HepG2 (cell line): ENCODE data around the gene MYO10. TPM values are rescaled to one million over a fixed set of nuclear protein-coding genes. Genes with fewer than 3 reads are reported as not detected.

Source experiments
- ATAC-seq: fragments of 200-7000 bp; cut with Tn5 transposase; 3 replicates; pipeline ENCODE4 v1.9.1; 2020; ENCODE audit warnings: mild to moderate bottlenecking, moderate library complexity
- BruUV-seq: library from RNA; stranded (reverse); fragments of 400-500 nt; replicated peaks from 2 replicates; lab custom pipeline; 2021; lab: Mats Ljungman, UMichigan
- CTCF ChIA-PET: fragments of 300-600 bp; formaldehyde crosslinking; extraction: SDS; loops from one replicate; lab custom pipeline; 2021; ENCODE audit warnings: low total read pairs, inconsistent platforms, low intra/inter-chr PET ratio; lab: Yijun Ruan, JAX
- POLR2A ChIA-PET: fragments of 350-600 bp; sonication (Branson Sonifier 250); formaldehyde crosslinking; loops from one replicate; lab custom pipeline; 2020; ENCODE audit warnings: antibody characterized with exemption, inconsistent platforms; lab: Yijun Ruan, JAX
- DNase-seq: peaks from one replicate; pipeline ENCODE4 v3.0.0-alpha.2; 2015; ENCODE audit warnings: low spot score
- FAIRE-seq: peaks from 3 replicates; lab custom pipeline; 2011; peaks lifted over from hg19 to GRCh38; lab: Jason Lieb, UNC
- H2AFZ ChIP-seq: one replicate; pipeline ENCODE4 v1.6.1; 2011; ENCODE audit warnings: low read length, inconsistent platforms
- H3K27ac ChIP-seq: fragments of 300-600 bp; 3 replicates; pipeline ENCODE4 v1.8.0; 2011; ENCODE audit warnings: mixed run types, mild to moderate bottlenecking, mixed read lengths, low read length, inconsistent platforms; ENCODE audit not compliant: insufficient read depth; ENCODE audit errors: extremely low read length
- H3K27me3 ChIP-seq, 2 experiments: fragments of 200-600 bp in 1 of 2; 2 replicates in 1 of 2; 3 replicates in 1 of 2; pipeline versions ENCODE4 v1.6.0 to v1.8.0; 2011; ENCODE audit warnings: low read length in 2 of 2, mild to moderate bottlenecking in 2 of 2, moderate library complexity in 2 of 2, inconsistent platforms in 1 of 2; ENCODE audit not compliant: insufficient read depth in 2 of 2, control insufficient read depth in 1 of 2
- H3K36me3 ChIP-seq, 2 experiments: fragments of 200-600 bp in 1 of 2; replicated peaks in 1 of 2; 2 replicates in 1 of 2; 3 replicates in 1 of 2; pipeline versions ENCODE4 v1.5.1 to v1.8.0; 2011; ENCODE audit warnings: low read length in 2 of 2, inconsistent platforms in 1 of 2; ENCODE audit not compliant: insufficient read depth in 2 of 2, control insufficient read depth in 1 of 2
- H3K4me1 ChIP-seq: 2 replicates; pipeline ENCODE4 v1.5.1; 2012; ENCODE audit warnings: low read length, inconsistent platforms; ENCODE audit not compliant: insufficient read depth
- H3K4me2 ChIP-seq: 2 replicates; pipeline ENCODE4 v1.6.0; 2011; ENCODE audit warnings: low read depth, low read length, inconsistent platforms
- H3K4me3 ChIP-seq, 3 experiments: fragments of 200-600 bp in 1 of 3; sonication (generic), shearing (Covaris generic) in 1 of 3; replicated peaks in 1 of 3; 2 replicates each; pipeline ENCODE4 v1.5.1; 2011 to 2016; ENCODE audit warnings: low read length in 3 of 3, inconsistent platforms in 2 of 3, low read depth in 2 of 3, mild to moderate bottlenecking in 2 of 3, control low read depth in 1 of 3, mixed read lengths in 1 of 3; ENCODE audit not compliant: insufficient read depth in 1 of 3
- H3K79me2 ChIP-seq: one replicate; pipeline ENCODE4 v1.6.1; 2011; ENCODE audit warnings: low read length, inconsistent platforms; ENCODE audit not compliant: insufficient read depth
- H3K9ac ChIP-seq: 2 replicates; pipeline ENCODE4 v1.6.0; 2011; ENCODE audit warnings: mild to moderate bottlenecking, low read depth, low read length, inconsistent platforms; ENCODE audit not compliant: insufficient read depth
- H3K9me3 ChIP-seq: 2 replicates; pipeline ENCODE4 v1.5.1; 2012; ENCODE audit warnings: mild to moderate bottlenecking, low read length
- H4K20me1 ChIP-seq: 2 replicates; pipeline ENCODE4 v1.6.0; 2011; ENCODE audit warnings: inconsistent platforms, mild to moderate bottlenecking, low read length, moderate library complexity; ENCODE audit not compliant: insufficient read depth
- CCAR2 ChIP-seq: fragments of 200-400 bp; formaldehyde crosslinking; optimal IDR thresholded peaks from 2 replicates; pipeline ENCODE3; 2018; ENCODE audit warnings: low read depth, mild to moderate bottlenecking, low read length, moderate library complexity
- MAFK ChIP-seq, 2 experiments: IDR thresholded peaks in 1 of 2; conservative IDR thresholded peaks in 1 of 2; 2 replicates each; pipeline ENCODE4 v1.6.1; 2011; ENCODE audit warnings: improper control_type of control experiment in 2 of 2, low read length in 2 of 2
- ZC3H4 ChIP-seq: sonication (generic); formaldehyde crosslinking; IDR thresholded peaks from 2 replicates; pipeline ENCODE4 v1.4.0; 2020; ENCODE audit warnings: missing genetic modification reagents, borderline replicate concordance
- WGBS: methylation state at CpG from one replicate; pipeline ENCODE4 v1.1.6; 2017; ENCODE audit warnings: low lambda C conversion rate; 5-methylcytosine and 5-hydroxymethylcytosine counted together
- in situ Hi-C: cut with HindIII; loops from 2 replicates; pipeline ENCODE4 v1.10.0; 2017; ENCODE audit warnings: low pct_unique_long_range_greater_than_20kb; ENCODE audit not compliant: extremely low pct_ligation_motif_present
- intact Hi-C: fragments of 100-400 bp; cut with micrococcal nuclease; formaldehyde crosslinking; loops from one replicate; pipeline ENCODE4 v1.10.0; 2022; ENCODE audit not compliant: unreplicated experiment
- polyA plus RNA-seq, 8 experiments: library from polyadenylated mRNA; depleted of rRNA in 3 of 8; stranded (reverse) in 7 of 8; unstranded in 1 of 8; fragments of >200 nt; fragmentation: Illumina TruSeq in 4 of 8; extraction: Trizol in 4 of 8; gene quantifications; 2 replicates each; pipeline versions ENCODE4 v1.2.1 to v1.2.3, GENCODE V29; 2011 to 2016; ENCODE audit warnings: low read depth in 4 of 8, missing spikeins in 1 of 8, mixed read lengths in 1 of 8; ENCODE audit not compliant: insufficient read depth in 1 of 8
- total RNA-seq, 5 experiments: library from RNA; depleted of rRNA; stranded (reverse); fragments of >200 nt; fragmentation: Illumina TruSeq; extraction: Trizol; gene quantifications; 2 replicates each; pipeline ENCODE4 v1.2.3, GENCODE V29; 2016; ENCODE audit warnings: low read depth in 1 of 5
- TF ChIP-seq, protein P1 (sequence below): sonication (generic); formaldehyde crosslinking; conservative IDR thresholded peaks from 2 replicates; pipeline ENCODE4 v1.4.0; 2020; ENCODE audit warnings: missing genetic modification reagents
- TF ChIP-seq, protein P2 (sequence below): IDR thresholded peaks from 2 replicates; pipeline ENCODE4 v1.6.1; 2016; ENCODE audit warnings: control low read depth
- TF ChIP-seq, protein P3 (sequence below): IDR thresholded peaks from 2 replicates; pipeline ENCODE4 v1.6.1; 2016; ENCODE audit warnings: low read depth, borderline replicate concordance

MYO10 gene
- total and polyA plus RNA-seq, 2 of the 13 experiments (the other 11 are each of a cell fraction or from before 2014, with no cell fraction given) = 4.5 to 14.0 TPM

GRCh38 chr5:16975950-16976624 is 40.0 kb upstream of the MYO10 start:
- no TSS peak for BruUV-seq
- TF ChIP-seq, protein P1, sequence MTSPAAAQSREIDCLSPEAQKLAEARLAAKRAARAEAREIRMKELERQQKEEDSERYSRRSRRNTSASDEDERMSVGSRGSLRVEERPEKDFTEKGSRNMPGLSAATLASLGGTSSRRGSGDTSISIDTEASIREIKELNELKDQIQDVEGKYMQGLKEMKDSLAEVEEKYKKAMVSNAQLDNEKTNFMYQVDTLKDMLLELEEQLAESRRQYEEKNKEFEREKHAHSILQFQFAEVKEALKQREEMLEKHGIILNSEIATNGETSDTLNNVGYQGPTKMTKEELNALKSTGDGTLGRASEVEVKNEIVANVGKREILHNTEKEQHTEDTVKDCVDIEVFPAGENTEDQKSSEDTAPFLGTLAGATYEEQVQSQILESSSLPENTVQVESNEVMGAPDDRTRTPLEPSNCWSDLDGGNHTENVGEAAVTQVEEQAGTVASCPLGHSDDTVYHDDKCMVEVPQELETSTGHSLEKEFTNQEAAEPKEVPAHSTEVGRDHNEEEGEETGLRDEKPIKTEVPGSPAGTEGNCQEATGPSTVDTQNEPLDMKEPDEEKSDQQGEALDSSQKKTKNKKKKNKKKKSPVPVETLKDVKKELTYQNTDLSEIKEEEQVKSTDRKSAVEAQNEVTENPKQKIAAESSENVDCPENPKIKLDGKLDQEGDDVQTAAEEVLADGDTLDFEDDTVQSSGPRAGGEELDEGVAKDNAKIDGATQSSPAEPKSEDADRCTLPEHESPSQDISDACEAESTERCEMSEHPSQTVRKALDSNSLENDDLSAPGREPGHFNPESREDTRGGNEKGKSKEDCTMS = no peak
- TF ChIP-seq, protein P2, sequence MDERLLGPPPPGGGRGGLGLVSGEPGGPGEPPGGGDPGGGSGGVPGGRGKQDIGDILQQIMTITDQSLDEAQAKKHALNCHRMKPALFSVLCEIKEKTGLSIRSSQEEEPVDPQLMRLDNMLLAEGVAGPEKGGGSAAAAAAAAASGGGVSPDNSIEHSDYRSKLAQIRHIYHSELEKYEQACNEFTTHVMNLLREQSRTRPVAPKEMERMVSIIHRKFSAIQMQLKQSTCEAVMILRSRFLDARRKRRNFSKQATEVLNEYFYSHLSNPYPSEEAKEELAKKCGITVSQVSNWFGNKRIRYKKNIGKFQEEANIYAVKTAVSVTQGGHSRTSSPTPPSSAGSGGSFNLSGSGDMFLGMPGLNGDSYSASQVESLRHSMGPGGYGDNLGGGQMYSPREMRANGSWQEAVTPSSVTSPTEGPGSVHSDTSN = no peak
- TF ChIP-seq ZC3H4 = no peak
- TF ChIP-seq, all 625 proteins: peak for 0
- no peak overlapping the region for H2AFZ ChIP-seq
- FAIRE-seq (no peak), DNase-seq (no peak), ATAC-seq (no peak)
- no peak overlapping the region for H3K4me3 ChIP-seq
- H3K9ac ChIP-seq = no peak overlapping the region
- no peaks in the 10 kb centered on the region for H3K9me3 ChIP-seq
- ChIA-PET CTCF (no interaction called here), POLR2A (no interaction called here)
- in situ Hi-C loops (no loop called here), intact Hi-C loops (no loop called here)
- no peaks in the 10 kb centered on the region for H3K79me2 ChIP-seq
- H4K20me1 ChIP-seq = no peaks in the 10 kb centered on the region
- no peak overlapping the region for H3K27ac ChIP-seq
- no peaks in the 10 kb centered on the region for H3K27me3 ChIP-seq
- H3K36me3 ChIP-seq = no peaks in the 10 kb centered on the region
- H3K4me2 ChIP-seq = no peak overlapping the region
- H3K4me1 ChIP-seq = no peaks in the 10 kb centered on the region
- whole genome bisulfite sequencing = 10% methylated on average over 2 of the region's 2 CpGs

GRCh38 chr5:16974981-16975380 is 38.9 kb upstream of the MYO10 start:
- Histone ChIP-seq H3K4me2 (no peak overlapping the region), H3K4me1 (no peaks in the 10 kb centered on the region), H3K27me3 (no peaks in the 10 kb centered on the region), H3K9me3 (no peaks in the 10 kb centered on the region), H3K27ac (no peak overlapping the region), H3K9ac (no peak overlapping the region), H3K79me2 (no peaks in the 10 kb centered on the region), H2AFZ (no peak overlapping the region), H4K20me1 (no peaks in the 10 kb centered on the region), H3K4me3 (no peak overlapping the region), H3K36me3 (no peaks in the 10 kb centered on the region)
- DNase-seq = no peak
- ATAC-seq = no peak
- CTCF ChIA-PET = no interaction called here
- in situ Hi-C loops (no loop called here), intact Hi-C loops (no loop called here)
- BruUV-seq = no TSS peak
- FAIRE-seq = no peak
- TF ChIP-seq, protein P3, sequence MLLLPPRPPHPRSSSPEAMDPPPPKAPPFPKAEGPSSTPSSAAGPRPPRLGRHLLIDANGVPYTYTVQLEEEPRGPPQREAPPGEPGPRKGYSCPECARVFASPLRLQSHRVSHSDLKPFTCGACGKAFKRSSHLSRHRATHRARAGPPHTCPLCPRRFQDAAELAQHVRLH (CRISPR knock-in tag) = no peak
- TF ChIP-seq MAFK (conservative IDR thresholded peaks at IDR 0.05 in 1 of 2, IDR thresholded peaks at IDR 0.05 in 1 of 2; ENCODE audit: low read length in 2 of 2) (0 out of 4 replicates have a peak, but pooled peaks of 1 of the 2 experiments have one; percentile 4), CCAR2 (no peak)
- POLR2A ChIA-PET = no interaction called here
- 6% methylated on average over 2 of the region's 2 CpGs for WGBS
